ENCODE data around the gene PARD3B. TPM values are rescaled to one million over a fixed set of nuclear protein-coding genes. Genes with fewer than 3 reads are reported as not detected.

Gene PARD3B
- total and polyA plus RNA-seq, 2 of the 13 experiments (the other 11 are each of a cell fraction or from before 2014, with no cell fraction given): 0.71 to 2.3 TPM

GRCh38 chr2:205051417-205051816 is 506.1 kb downstream of the PARD3B start:
- no peak for FAIRE-seq
- CTCF ChIA-PET (ENCODE audit: low intra/inter-chr PET ratio, low total read pairs): no interaction called here
- no peaks in the 10 kb centered on the region for H3K4me1 ChIP-seq (ENCODE audit: insufficient read depth, low read length)
- in situ Hi-C loops (cut with HindIII; ENCODE audit: extremely low pct_ligation_motif_present, low pct_unique_long_range_greater_than_20kb) (no loop called here), intact Hi-C loops (cut with micrococcal nuclease; ENCODE audit: unreplicated experiment) (no loop called here)
- no peaks in the 10 kb centered on the region for H4K20me1 ChIP-seq (ENCODE audit: insufficient read depth, low read length)
- no peak overlapping the region for H3K4me2 ChIP-seq (ENCODE audit: low read depth, low read length)
- no TSS peak for BruUV-seq (replicated peaks)
- H2AFZ ChIP-seq (ENCODE audit: low read length): no peak overlapping the region
- no peak overlapping the region for H3K4me3 ChIP-seq (replicated peaks in 1 of 3; ENCODE audit: insufficient read depth in 1 of 3, low read depth in 2 of 3, low read length in 3 of 3)
- no peaks in the 10 kb centered on the region for H3K36me3 ChIP-seq (replicated peaks in 1 of 2; ENCODE audit: control insufficient read depth in 1 of 2, insufficient read depth in 2 of 2, low read length in 2 of 2)
- TF ChIP-seq PBX3 (CRISPR knock-in tag; IDR thresholded peaks at IDR 0.05; ENCODE audit: borderline replicate concordance): no peak
- no peak for TF ChIP-seq ZNF761 (CRISPR knock-in tag; conservative IDR thresholded peaks at IDR 0.05)
- no peak for TF ChIP-seq ZNF781 (CRISPR knock-in tag; IDR thresholded peaks at IDR 0.05; ENCODE audit: borderline replicate concordance, not compliant biosample characterization)
- no peak for TF ChIP-seq ZNF263 (CRISPR knock-in tag; IDR thresholded peaks at IDR 0.05)
- no peak for TF ChIP-seq XBP1 (CRISPR knock-in tag; IDR thresholded peaks at IDR 0.05)
- TF ChIP-seq ADNP (CRISPR knock-in tag; IDR thresholded peaks at IDR 0.05): no peak
- TF ChIP-seq ZNF30 (CRISPR knock-in tag; IDR thresholded peaks at IDR 0.05): no peak
- TF ChIP-seq ZNF598 (CRISPR knock-in tag; IDR thresholded peaks at IDR 0.05; ENCODE audit: borderline replicate concordance): no peak
- no peak for TF ChIP-seq ZNF878 (CRISPR knock-in tag; IDR thresholded peaks at IDR 0.05)
- no peak for TF ChIP-seq ZNF597 (CRISPR knock-in tag; IDR thresholded peaks at IDR 0.05)
- no peak for TF ChIP-seq ZBTB20 (CRISPR knock-in tag; IDR thresholded peaks at IDR 0.05; ENCODE audit: borderline replicate concordance, low read depth)
- TF ChIP-seq ZNF350 (CRISPR knock-in tag; IDR thresholded peaks at IDR 0.05; ENCODE audit: borderline replicate concordance, low read depth): no peak
- no peak for TF ChIP-seq GLI4 (CRISPR knock-in tag; IDR thresholded peaks at IDR 0.05; ENCODE audit: borderline replicate concordance)
- TF ChIP-seq, protein P1, sequence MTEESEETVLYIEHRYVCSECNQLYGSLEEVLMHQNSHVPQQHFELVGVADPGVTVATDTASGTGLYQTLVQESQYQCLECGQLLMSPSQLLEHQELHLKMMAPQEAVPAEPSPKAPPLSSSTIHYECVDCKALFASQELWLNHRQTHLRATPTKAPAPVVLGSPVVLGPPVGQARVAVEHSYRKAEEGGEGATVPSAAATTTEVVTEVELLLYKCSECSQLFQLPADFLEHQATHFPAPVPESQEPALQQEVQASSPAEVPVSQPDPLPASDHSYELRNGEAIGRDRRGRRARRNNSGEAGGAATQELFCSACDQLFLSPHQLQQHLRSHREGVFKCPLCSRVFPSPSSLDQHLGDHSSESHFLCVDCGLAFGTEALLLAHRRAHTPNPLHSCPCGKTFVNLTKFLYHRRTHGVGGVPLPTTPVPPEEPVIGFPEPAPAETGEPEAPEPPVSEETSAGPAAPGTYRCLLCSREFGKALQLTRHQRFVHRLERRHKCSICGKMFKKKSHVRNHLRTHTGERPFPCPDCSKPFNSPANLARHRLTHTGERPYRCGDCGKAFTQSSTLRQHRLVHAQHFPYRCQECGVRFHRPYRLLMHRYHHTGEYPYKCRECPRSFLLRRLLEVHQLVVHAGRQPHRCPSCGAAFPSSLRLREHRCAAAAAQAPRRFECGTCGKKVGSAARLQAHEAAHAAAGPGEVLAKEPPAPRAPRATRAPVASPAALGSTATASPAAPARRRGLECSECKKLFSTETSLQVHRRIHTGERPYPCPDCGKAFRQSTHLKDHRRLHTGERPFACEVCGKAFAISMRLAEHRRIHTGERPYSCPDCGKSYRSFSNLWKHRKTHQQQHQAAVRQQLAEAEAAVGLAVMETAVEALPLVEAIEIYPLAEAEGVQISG (CRISPR knock-in tag; IDR thresholded peaks at IDR 0.05): no peak
- TF ChIP-seq KLF12 (CRISPR knock-in tag; IDR thresholded peaks at IDR 0.05; ENCODE audit: borderline replicate concordance): no peak
- no peak for TF ChIP-seq NFKBIZ (CRISPR knock-in tag; IDR thresholded peaks at IDR 0.05)
- no peak for ATAC-seq
- H3K27ac ChIP-seq (ENCODE audit: extremely low read length, insufficient read depth, low read length): no peak overlapping the region
- no peaks in the 10 kb centered on the region for H3K79me2 ChIP-seq (ENCODE audit: insufficient read depth, low read length)
- POLR2A ChIA-PET: no interaction called here
- H3K9me3 ChIP-seq (ENCODE audit: low read length): peaks cover 7% of the 10 kb centered on the region; the same call in 1 of the 2 replicates
- no peak overlapping the region for H3K9ac ChIP-seq (ENCODE audit: insufficient read depth, low read depth, low read length)
- H3K27me3 ChIP-seq (ENCODE audit: control insufficient read depth in 1 of 2, insufficient read depth in 2 of 2, low read length in 2 of 2): no peaks in the 10 kb centered on the region
- DNase-seq (ENCODE audit: low spot score): no peak

All from HepG2 (cell line).